Measurements from ENCODE around the gene KCTD3. TPM values are rescaled to one million over a fixed set of nuclear protein-coding genes. Genes with fewer than 3 reads are reported as not detected.

The KCTD3 gene
- total RNA-seq, 1 donor from 2014 or later = 50.5 TPM

- TF ChIP-seq CTCF (IDR thresholded peaks at IDR 0.05; ENCODE audit: unreplicated experiment) = no peak
- Mint-ChIP-seq H3K36me3 (no peaks in the 10 kb centered on the region), H3K4me1 (peaks cover 22% of the 10 kb centered on the region), H3K27me3 (ENCODE audit: low read depth) (no peaks in the 10 kb centered on the region), H3K4me3 (no peak overlapping the region), H3K9me3 (no peaks in the 10 kb centered on the region), H3K27ac (peak overlapping the region; percentile 45)
- no peak for DNase-seq (ENCODE audit: low spot score in 2 of 2, unreplicated experiment in 2 of 2)
These were observed 43.2 kb upstream of the KCTD3 start for GRCh38 chr1:215523906-215524305.

GRCh38 chr1:215526147-215526845 is 40.8 kb upstream of the KCTD3 start:
- Mint-ChIP-seq H3K4me3 (no peak overlapping the region), H3K36me3 (no peaks in the 10 kb centered on the region), H3K27me3 (ENCODE audit: low read depth) (peaks cover 1% of the 10 kb centered on the region), H3K9me3 (no peaks in the 10 kb centered on the region), H3K4me1 (peaks cover 21% of the 10 kb centered on the region), H3K27ac (no peak overlapping the region)
- no peak for DNase-seq (ENCODE audit: low spot score in 2 of 2, unreplicated experiment in 2 of 2)
- peak; percentile 96 for TF ChIP-seq CTCF (IDR thresholded peaks at IDR 0.05; ENCODE audit: unreplicated experiment)

GRCh38 chr1:215526846-215527151 is 40.3 kb upstream of the KCTD3 start:
- H3K4me3 Mint-ChIP-seq = no peak overlapping the region

GRCh38 chr1:215529111-215529510 is 38.0 kb upstream of the KCTD3 start:
- Mint-ChIP-seq H3K4me1 (peaks cover 8% of the 10 kb centered on the region), H3K9me3 (peaks cover 12% of the 10 kb centered on the region), H3K4me3 (no peak overlapping the region), H3K27me3 (ENCODE audit: low read depth) (peaks cover 5% of the 10 kb centered on the region), H3K36me3 (no peaks in the 10 kb centered on the region), H3K27ac (no peak overlapping the region)
- DNase-seq (ENCODE audit: low spot score in 2 of 2, unreplicated experiment in 2 of 2) = no peak
- no peak for TF ChIP-seq CTCF (IDR thresholded peaks at IDR 0.05; ENCODE audit: unreplicated experiment)

More at GRCh38 chr1:215526846-215527151, 40.3 kb upstream of the KCTD3 start:
- H3K27me3 Mint-ChIP-seq (ENCODE audit: low read depth) = peaks cover 1% of the 10 kb centered on the region
- no peaks in the 10 kb centered on the region for H3K36me3 Mint-ChIP-seq
- H3K27ac Mint-ChIP-seq = no peak overlapping the region
- peaks cover 4% of the 10 kb centered on the region for H3K9me3 Mint-ChIP-seq
- peaks cover 21% of the 10 kb centered on the region for H3K4me1 Mint-ChIP-seq
- DNase-seq (ENCODE audit: low spot score in 2 of 2, unreplicated experiment in 2 of 2) = no peak
- peak; percentile 47 for TF ChIP-seq CTCF (IDR thresholded peaks at IDR 0.05; ENCODE audit: unreplicated experiment)

GRCh38 chr1:215529571-215529970 is 37.5 kb upstream of the KCTD3 start:
- no peak for TF ChIP-seq CTCF (IDR thresholded peaks at IDR 0.05; ENCODE audit: unreplicated experiment)
- H3K4me3 Mint-ChIP-seq = no peak overlapping the region
- peaks cover 5% of the 10 kb centered on the region for H3K27me3 Mint-ChIP-seq (ENCODE audit: low read depth)
- peaks cover 4% of the 10 kb centered on the region for H3K4me1 Mint-ChIP-seq
- no peak overlapping the region for H3K27ac Mint-ChIP-seq
- H3K36me3 Mint-ChIP-seq = no peaks in the 10 kb centered on the region
- DNase-seq (ENCODE audit: low spot score in 2 of 2, unreplicated experiment in 2 of 2) = no peak
- H3K9me3 Mint-ChIP-seq = peaks cover 12% of the 10 kb centered on the region

Data from mesothelial cell of epicardium (in vitro differentiated cells).